Glutamatergic neuron (in vitro differentiated cells): ENCODE data around the gene PLPP3. TPM values are rescaled to one million over a fixed set of nuclear protein-coding genes. Genes with fewer than 3 reads are reported as not detected.
A peak's percentile ranks its signal among the peaks of the same experiment; 100 is the strongest.

Source experiments
- DNase-seq: peaks from one replicate; pipeline ENCODE4 v3.0.0; 2022
- H3K27ac Mint-ChIP-seq: one replicate; pipeline ENCODE4 v1.8.0; 2020; ENCODE audit warnings: mild to moderate bottlenecking, mixed read lengths, inconsistent platforms; ENCODE audit not compliant: unreplicated experiment
- H3K27me3 Mint-ChIP-seq: one replicate; pipeline ENCODE4 v1.8.0; 2020; ENCODE audit warnings: mild to moderate bottlenecking, moderate library complexity, mixed read lengths, inconsistent platforms; ENCODE audit not compliant: unreplicated experiment
- H3K36me3 Mint-ChIP-seq: one replicate; pipeline ENCODE4 v1.8.0; 2020; ENCODE audit warnings: mild to moderate bottlenecking, mixed read lengths, inconsistent platforms; ENCODE audit not compliant: unreplicated experiment
- H3K4me1 Mint-ChIP-seq: one replicate; pipeline ENCODE4 v1.8.0; 2020; ENCODE audit warnings: mild to moderate bottlenecking, low read depth, mixed read lengths, inconsistent platforms; ENCODE audit not compliant: unreplicated experiment
- H3K4me3 Mint-ChIP-seq: one replicate; pipeline ENCODE4 v1.8.0; 2020; ENCODE audit warnings: mild to moderate bottlenecking, mixed read lengths, inconsistent platforms; ENCODE audit not compliant: unreplicated experiment
- H3K9me3 Mint-ChIP-seq: one replicate; pipeline ENCODE4 v1.8.0; 2020; ENCODE audit warnings: mild to moderate bottlenecking, moderate library complexity, mixed read lengths, inconsistent platforms; ENCODE audit not compliant: unreplicated experiment
- CTCF ChIP-seq: fragments of 200-600 bp; sonication (generic); IDR thresholded peaks from one replicate; pipeline ENCODE4 v1.5.0; 2021; ENCODE audit not compliant: partially characterized antibody, unreplicated experiment
- long read RNA-seq: library from polyadenylated mRNA; unstranded; transcript quantifications from one replicate; pipeline ENCODE4 v2.0.0, GENCODE V29; 2020; ENCODE audit not compliant: unreplicated experiment
- total RNA-seq: library from RNA; stranded (reverse); fragmentation: NEBNext Ultra II Directional; extraction: Animal tissue kit (Norgen Biotek cat#: 25700); gene quantifications from one replicate; pipeline ENCODE4 v1.2.1, GENCODE V29; 2021; ENCODE audit not compliant: unreplicated experiment

The PLPP3 gene
- total RNA-seq, result 11.7 TPM
- long read RNA-seq, transcript PLPP3-201 (6 exons, 3,292 nt), result major isoform, 9 of 9 reads
- long read RNA-seq, partial matches to known transcripts, result 0 of 9 reads
- long read RNA-seq, other reads (novel, unspliced or antisense), result 0 of 9 reads

DNA sequence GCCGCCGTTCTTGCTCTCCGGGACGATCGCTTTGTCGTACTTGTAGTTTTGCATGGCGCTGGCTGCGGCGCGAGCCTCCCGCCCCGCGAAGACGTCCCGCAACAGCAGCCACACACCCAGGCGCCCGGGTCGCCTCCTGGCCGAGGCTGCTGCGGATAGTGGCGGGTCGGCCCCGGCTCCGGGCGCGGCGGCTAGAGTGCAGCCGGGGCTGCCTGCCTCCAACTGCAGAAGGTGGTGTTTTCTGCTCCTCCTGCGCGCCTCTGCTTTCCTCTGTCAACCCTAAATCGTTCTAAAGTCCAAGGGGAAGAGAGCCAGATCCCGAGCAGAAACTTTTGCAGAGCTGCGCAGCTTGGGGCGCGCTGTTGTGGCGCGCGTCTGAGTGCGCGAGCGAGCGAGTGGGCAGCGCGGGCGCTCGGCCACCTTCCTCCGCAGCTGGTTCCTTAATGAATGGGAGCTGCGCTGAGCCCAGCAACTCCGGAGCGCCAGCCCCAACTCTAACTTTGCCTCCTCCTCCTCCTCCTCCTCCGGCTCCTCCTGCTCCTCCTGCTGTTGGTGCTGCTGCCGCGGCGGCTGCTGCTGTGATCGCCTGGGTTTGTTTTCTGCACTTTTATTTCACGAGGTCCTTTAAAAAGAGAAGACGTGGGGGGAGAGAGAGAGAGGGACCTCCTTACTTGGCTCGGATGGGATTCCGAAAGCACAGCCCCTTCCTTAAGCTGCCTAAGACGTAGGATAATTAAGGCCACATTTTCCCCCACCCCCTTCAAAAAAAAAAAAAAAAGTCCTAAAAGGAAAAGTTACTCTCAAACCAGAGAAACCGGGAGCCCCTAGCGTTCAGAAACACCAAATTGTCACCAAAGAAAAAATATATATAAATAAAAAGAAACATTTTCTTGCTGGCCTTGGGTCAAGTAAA, at the start of gene PLPP3:
Gene PLPP3, minus strand, starts transcription at position 601 of the 913 bp plus-strand sequence. Its CDS starts 547 bp downstream, at position 54.
- DNase-seq, result peak; percentile 66
- Mint-ChIP-seq H3K9me3 (peaks cover 3% of the 10 kb centered on the region), H3K27me3 (peaks cover 2% of the 10 kb centered on the region), H3K36me3 (no peaks in the 10 kb centered on the region), H3K4me3 (peak within 1 kb of the TSS; percentile 99), H3K27ac (peak within 1 kb of the TSS; percentile 76), H3K4me1 (peaks cover 11% of the 10 kb centered on the region)
- peak; percentile 42 for TF ChIP-seq CTCF

DNA sequence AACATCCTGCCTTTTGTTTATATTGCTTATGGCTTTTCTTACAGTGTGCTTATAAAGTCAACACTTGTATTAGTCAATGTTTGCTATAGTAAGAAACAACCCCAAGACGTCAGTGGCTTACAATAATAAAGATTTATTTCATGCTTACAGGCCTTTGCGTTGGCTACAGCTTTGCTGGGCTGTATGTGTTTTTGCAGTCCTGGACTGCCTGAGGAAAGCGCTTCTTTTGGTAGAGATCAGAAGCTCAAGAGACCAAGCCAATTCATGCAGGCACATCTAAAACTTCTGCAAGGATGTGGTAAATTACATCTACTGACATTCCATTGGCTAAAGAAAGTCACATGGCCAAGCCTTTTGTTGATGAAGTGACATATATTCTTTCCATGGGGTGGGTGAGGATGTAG, 48.3 kb upstream of the PLPP3 start:
- Mint-ChIP-seq H3K27ac (no peak overlapping the region), H3K27me3 (no peaks in the 10 kb centered on the region), H3K4me3 (no peak overlapping the region), H3K36me3 (no peaks in the 10 kb centered on the region), H3K4me1 (no peaks in the 10 kb centered on the region), H3K9me3 (peaks cover 2% of the 10 kb centered on the region)
- DNase-seq, result no peak
- TF ChIP-seq CTCF, result no peak

DNA sequence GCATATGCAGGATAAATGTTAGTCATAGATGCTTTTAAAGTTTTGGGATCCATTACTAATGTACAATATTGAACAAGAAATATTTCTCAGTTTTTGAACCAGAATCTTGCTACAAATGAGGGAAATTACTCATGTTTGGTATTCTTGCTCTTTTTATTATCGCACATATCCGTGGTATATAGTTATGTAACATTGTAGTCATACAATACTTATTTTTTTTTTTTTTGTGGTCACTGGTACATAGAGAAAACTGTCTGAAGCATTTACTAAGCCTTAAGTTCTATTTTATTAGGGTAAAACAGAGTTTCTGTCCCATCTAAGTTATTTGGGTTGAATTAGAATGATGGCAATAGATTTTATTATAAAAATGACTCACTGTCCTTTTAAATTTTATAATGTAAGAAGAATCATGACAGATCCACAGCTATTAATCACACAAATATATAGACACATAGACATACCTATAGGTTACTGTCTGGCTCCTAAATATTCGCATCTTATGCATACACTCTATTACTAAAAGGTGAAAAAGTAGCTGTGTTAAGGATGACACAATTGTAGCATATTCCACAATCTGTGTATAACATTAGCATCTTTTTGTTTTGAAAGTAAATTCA, 47.8 kb upstream of the PLPP3 start:
- H3K27me3 Mint-ChIP-seq, result no peaks in the 10 kb centered on the region
- no peak overlapping the region for H3K27ac Mint-ChIP-seq
- no peaks in the 10 kb centered on the region for H3K4me1 Mint-ChIP-seq
- peaks cover 2% of the 10 kb centered on the region for H3K9me3 Mint-ChIP-seq
- TF ChIP-seq CTCF, result no peak
- no peak overlapping the region for H3K4me3 Mint-ChIP-seq
- no peaks in the 10 kb centered on the region for H3K36me3 Mint-ChIP-seq
- DNase-seq, result no peak

DNA sequence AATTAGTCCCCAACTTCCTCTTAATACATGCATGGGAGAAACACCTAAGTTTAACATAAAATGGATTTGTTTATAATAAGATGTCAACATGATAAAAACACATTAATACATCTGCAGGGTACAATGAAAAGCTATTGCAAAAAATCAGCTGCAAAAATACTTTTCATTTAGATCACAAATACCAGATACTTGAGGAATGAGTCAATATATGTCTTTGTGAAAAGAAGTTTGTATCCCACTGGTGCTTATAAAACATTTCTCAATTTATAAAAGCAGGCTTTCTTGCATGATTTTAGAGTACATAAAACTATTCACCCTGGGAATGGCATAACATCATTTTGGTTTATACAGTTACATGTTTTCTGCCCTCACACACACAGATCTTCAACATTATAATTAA, 47.2 kb upstream of the PLPP3 start:
- no peak for DNase-seq
- Mint-ChIP-seq H3K9me3 (peaks cover 2% of the 10 kb centered on the region), H3K36me3 (no peaks in the 10 kb centered on the region), H3K27me3 (no peaks in the 10 kb centered on the region), H3K4me3 (no peak overlapping the region), H3K4me1 (no peaks in the 10 kb centered on the region), H3K27ac (no peak overlapping the region)
- TF ChIP-seq CTCF, result no peak
